Raji (cell line): Measurements from ENCODE around the gene FADS6.

Experiments used
- POLR2A ChIP-seq: IDR thresholded peaks from 2 replicates; pipeline ENCODE4 v1.6.1; 2011; ENCODE audit warnings: low read depth, low read length, control low read depth; ENCODE audit not compliant: insufficient read depth

FADS6 gene

GRCh38 chr17:74877592-74878548 is 15.6 kb downstream of the FADS6 start:
- no peak for TF ChIP-seq POLR2A

GRCh38 chr17:74875977-74876593 is 17.3 kb downstream of the FADS6 start:
- no peak for TF ChIP-seq POLR2A

- no peak for TF ChIP-seq POLR2A
Observed at GRCh38 chr17:74875155-74875976, 18.1 kb downstream of the FADS6 start.

GRCh38 chr17:74874615-74875037 is 18.8 kb downstream of the FADS6 start:
- no peak for TF ChIP-seq POLR2A

- no peak for TF ChIP-seq POLR2A
Observed at GRCh38 chr17:74873874-74874614, 19.4 kb downstream of the FADS6 start.

- peak; percentile 97 for TF ChIP-seq POLR2A
Observed at GRCh38 chr17:74873037-74873873, 20.2 kb downstream of the FADS6 start.

GRCh38 chr17:74872313-74873036 is 21.0 kb downstream of the FADS6 start, which contains the start of gene FDXR:
FDXR (minus strand) TSS chr17:74872994; CDS start chr17:74872944, 50 bp downstream.
- TF ChIP-seq POLR2A = peak; percentile 66

- no peak for TF ChIP-seq POLR2A
Observed at GRCh38 chr17:74871356-74872076, 21.9 kb downstream of the FADS6 start.

GRCh38 chr17:74870512-74870911 is 22.9 kb downstream of the FADS6 start:
- no peak for TF ChIP-seq POLR2A

- TF ChIP-seq POLR2A = no peak
Observed at GRCh38 chr17:74868908-74869255, 24.6 kb downstream of the FADS6 start.

- no peak for TF ChIP-seq POLR2A
Observed at GRCh38 chr17:74868251-74868907, 25.1 kb downstream of the FADS6 start.
